Activated T-helper 2 cell treated with anti-CD3 and anti-CD28 coated beads, Interferon-gamma antibody, Interleukin-2, Interleukin-4, amounts not matched to agents 10 μg/mL and 5 μg/mL and 100 μg/mL, durations not matched to agents 14 hours and 24 hours and 36 hours (primary cell): ENCODE results near the gene TSC22D1. TPM values are rescaled to one million over a fixed set of nuclear protein-coding genes. Genes with fewer than 3 reads are reported as not detected.

Experiments
- DNase-seq: peaks from one replicate; pipeline ENCODE4 v3.0.0; 2021; ENCODE audit warnings: low spot score
- H3K27ac Mint-ChIP-seq: one replicate; pipeline ENCODE4 v1.8.0; 2021; ENCODE audit warnings: mixed read lengths
- H3K27me3 Mint-ChIP-seq: one replicate; pipeline ENCODE4 v1.8.0; 2021; ENCODE audit warnings: low read depth, mixed read lengths
- H3K36me3 Mint-ChIP-seq: one replicate; pipeline ENCODE4 v1.8.0; 2021; ENCODE audit warnings: low read depth, mixed read lengths
- H3K4me1 Mint-ChIP-seq: one replicate; pipeline ENCODE4 v1.8.0; 2021; ENCODE audit warnings: low read depth, mixed read lengths
- H3K4me3 Mint-ChIP-seq: one replicate; pipeline ENCODE4 v1.8.0; 2021; ENCODE audit warnings: low read depth, mild to moderate bottlenecking, moderate library complexity, mixed read lengths
- H3K9me3 Mint-ChIP-seq: one replicate; pipeline ENCODE4 v1.8.0; 2021; ENCODE audit warnings: mixed read lengths
- intact Hi-C: fragments of 100-400 bp; cut with micrococcal nuclease; formaldehyde crosslinking; loops from one replicate; pipeline ENCODE4 v1.15.1; 2023
- total RNA-seq: library from RNA; stranded (reverse); gene quantifications from 2 replicates; pipeline ENCODE4 v1.2.3, GENCODE V29; 2022

Gene TSC22D1
- total RNA-seq, 1 donor from 2014 or later = 5.0 TPM

DNA sequence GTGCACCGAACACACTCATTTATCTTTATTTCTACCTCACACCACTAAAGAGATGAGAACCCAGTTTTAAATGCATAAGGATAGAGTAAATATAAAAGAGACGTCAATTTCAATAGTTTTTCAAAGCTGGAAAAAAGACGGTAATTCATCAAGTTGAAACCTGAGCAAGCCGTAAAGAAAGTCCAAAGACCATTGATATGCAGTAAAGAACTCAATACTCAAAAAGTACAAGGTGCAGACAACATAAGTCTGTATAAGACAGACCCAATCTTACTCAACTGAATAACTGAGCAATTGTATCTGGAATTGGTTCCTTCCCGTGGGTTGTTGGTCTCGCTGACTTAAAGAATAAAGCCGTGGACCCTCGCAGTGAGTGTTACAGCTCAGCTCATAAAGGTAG lies 120.4 kb downstream of the TSC22D1 start:
- DNase-seq = no peak
- Mint-ChIP-seq H3K4me3 (no peak overlapping the region), H3K27ac (no peak overlapping the region), H3K27me3 (peaks cover 4% of the 10 kb centered on the region), H3K36me3 (no peaks in the 10 kb centered on the region), H3K4me1 (no peaks in the 10 kb centered on the region), H3K9me3 (no peaks in the 10 kb centered on the region)
- intact Hi-C loops = no loop called here

DNA sequence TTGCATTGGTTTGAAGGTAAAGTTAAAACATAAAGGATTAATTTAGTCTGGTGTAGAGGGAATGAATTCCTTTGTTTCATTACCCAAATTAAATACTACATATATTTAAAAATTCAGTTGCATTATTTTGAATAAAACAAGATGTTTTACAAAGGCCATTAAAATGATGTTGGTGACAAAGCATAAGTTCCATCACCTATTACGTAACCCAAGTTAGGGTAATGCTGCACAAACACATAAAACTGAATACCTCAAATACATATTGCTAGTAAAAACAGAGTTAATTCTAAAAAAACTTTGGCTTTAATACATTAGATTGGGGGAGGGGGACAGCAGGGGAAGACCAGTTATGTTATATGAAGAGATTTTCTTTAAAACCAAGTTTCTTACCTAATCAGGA lies 122.2 kb downstream of the TSC22D1 start:
- peaks cover 4% of the 10 kb centered on the region for H3K27me3 Mint-ChIP-seq
- no peaks in the 10 kb centered on the region for H3K9me3 Mint-ChIP-seq

DNA sequence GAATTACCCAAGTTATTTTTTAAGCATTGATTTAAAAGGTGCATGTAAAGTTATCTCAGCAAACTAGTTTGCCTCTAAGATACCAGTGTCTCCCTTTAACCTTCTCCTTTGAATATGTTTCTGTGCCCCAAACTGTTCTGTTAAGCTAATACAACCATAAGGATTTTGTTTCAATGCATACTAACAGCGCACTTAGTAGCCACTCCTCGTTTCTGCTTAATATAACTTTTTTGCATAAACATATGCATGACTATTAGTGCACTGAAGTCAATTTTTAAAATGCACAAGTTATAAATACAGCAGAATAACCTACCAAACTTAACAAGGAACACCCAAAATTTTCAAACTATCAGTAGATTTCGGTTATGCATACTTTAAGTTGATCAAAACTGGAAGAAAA lies 123.1 kb downstream of the TSC22D1 start:
- H3K36me3 Mint-ChIP-seq = no peaks in the 10 kb centered on the region
- peaks cover 4% of the 10 kb centered on the region for H3K27me3 Mint-ChIP-seq
- H3K4me3 Mint-ChIP-seq = no peak overlapping the region
- no peak for DNase-seq
- intact Hi-C loops = no loop called here
- no peaks in the 10 kb centered on the region for H3K4me1 Mint-ChIP-seq
- H3K27ac Mint-ChIP-seq = no peak overlapping the region
- H3K9me3 Mint-ChIP-seq = no peaks in the 10 kb centered on the region

More for the DNA sequence above, 122.2 kb downstream of the TSC22D1 start:
- H3K36me3 Mint-ChIP-seq = no peaks in the 10 kb centered on the region
- H3K4me1 Mint-ChIP-seq = no peaks in the 10 kb centered on the region
- no peak overlapping the region for H3K4me3 Mint-ChIP-seq
- H3K27ac Mint-ChIP-seq = no peak overlapping the region
- no peak for DNase-seq
- intact Hi-C loops = no loop called here

DNA sequence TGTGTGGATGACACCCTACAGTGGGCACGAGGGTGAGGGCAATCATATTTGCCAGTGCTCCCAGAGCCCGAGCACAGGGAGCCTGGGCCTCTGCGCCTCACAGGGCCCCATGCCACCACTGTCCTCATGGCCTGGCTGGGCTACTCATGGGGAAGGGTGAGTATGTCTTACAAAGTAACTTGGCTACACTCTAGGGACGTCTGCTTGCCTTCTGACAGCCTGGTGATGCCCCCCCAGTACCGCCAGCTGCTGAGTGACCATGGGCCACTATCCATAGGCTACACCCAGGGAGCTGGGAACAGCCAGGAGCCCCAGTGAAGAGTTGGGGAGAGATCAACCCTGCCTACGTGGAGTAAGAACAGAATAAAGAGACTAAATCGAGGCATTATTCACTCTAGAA lies 123.7 kb downstream of the TSC22D1 start:
- H3K4me3 Mint-ChIP-seq = no peak overlapping the region
- no peak overlapping the region for H3K27ac Mint-ChIP-seq
- H3K9me3 Mint-ChIP-seq = no peaks in the 10 kb centered on the region
- no peak for DNase-seq
- H3K27me3 Mint-ChIP-seq = peaks cover 4% of the 10 kb centered on the region
- H3K36me3 Mint-ChIP-seq = no peaks in the 10 kb centered on the region
- H3K4me1 Mint-ChIP-seq = no peaks in the 10 kb centered on the region
- intact Hi-C loops = no loop called here

DNA sequence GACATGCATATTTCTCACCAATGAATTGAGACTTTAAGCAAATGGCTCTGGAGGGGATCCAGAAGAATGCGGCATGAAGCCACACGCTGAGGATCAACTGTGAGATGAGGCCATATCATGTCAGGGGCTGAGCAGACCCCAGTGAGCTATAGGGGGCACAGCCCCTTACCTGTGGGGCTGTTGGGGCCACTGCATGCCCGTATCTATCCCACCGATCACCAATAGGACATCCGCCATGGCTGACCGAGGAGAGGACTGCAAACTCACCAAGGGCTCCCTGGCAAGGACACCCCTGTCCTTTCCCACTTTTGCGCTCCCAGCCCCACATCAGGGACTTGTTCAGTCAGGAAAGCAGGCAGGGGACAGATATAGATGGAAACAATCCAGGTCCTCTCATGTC lies 124.5 kb downstream of the TSC22D1 start:
- H3K4me1 Mint-ChIP-seq = no peaks in the 10 kb centered on the region
- no peaks in the 10 kb centered on the region for H3K36me3 Mint-ChIP-seq
- no peak overlapping the region for H3K27ac Mint-ChIP-seq
- intact Hi-C loops = no loop called here
- no peak for DNase-seq
- no peak overlapping the region for H3K4me3 Mint-ChIP-seq
- peaks cover 4% of the 10 kb centered on the region for H3K27me3 Mint-ChIP-seq
- no peaks in the 10 kb centered on the region for H3K9me3 Mint-ChIP-seq

DNA sequence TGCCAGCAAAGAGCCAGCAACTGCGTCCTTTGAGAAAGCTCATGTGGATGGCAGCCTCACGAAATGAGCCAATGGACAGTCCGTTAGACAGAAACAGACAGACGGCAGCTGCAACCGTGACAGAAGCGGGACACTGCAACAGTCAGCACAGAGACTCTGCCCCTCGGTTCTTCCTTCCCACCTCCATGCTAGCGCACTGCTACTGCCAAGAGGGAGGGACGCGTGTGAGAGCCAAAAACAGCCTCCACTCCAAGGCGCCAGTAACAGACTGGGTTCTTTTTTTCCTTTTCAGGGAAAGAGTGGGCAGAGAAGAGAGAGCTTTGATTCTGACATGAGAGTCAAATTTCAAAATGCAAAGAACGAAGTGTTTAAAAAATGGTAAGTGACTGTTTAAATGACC lies 125.0 kb downstream of the TSC22D1 start:
- intact Hi-C loops = no loop called here
- no peak for DNase-seq
- H3K9me3 Mint-ChIP-seq = no peaks in the 10 kb centered on the region
- peaks cover 7% of the 10 kb centered on the region for H3K27me3 Mint-ChIP-seq
- H3K36me3 Mint-ChIP-seq = no peaks in the 10 kb centered on the region
- H3K4me1 Mint-ChIP-seq = no peaks in the 10 kb centered on the region
- H3K4me3 Mint-ChIP-seq = no peak overlapping the region
- no peak overlapping the region for H3K27ac Mint-ChIP-seq

DNA sequence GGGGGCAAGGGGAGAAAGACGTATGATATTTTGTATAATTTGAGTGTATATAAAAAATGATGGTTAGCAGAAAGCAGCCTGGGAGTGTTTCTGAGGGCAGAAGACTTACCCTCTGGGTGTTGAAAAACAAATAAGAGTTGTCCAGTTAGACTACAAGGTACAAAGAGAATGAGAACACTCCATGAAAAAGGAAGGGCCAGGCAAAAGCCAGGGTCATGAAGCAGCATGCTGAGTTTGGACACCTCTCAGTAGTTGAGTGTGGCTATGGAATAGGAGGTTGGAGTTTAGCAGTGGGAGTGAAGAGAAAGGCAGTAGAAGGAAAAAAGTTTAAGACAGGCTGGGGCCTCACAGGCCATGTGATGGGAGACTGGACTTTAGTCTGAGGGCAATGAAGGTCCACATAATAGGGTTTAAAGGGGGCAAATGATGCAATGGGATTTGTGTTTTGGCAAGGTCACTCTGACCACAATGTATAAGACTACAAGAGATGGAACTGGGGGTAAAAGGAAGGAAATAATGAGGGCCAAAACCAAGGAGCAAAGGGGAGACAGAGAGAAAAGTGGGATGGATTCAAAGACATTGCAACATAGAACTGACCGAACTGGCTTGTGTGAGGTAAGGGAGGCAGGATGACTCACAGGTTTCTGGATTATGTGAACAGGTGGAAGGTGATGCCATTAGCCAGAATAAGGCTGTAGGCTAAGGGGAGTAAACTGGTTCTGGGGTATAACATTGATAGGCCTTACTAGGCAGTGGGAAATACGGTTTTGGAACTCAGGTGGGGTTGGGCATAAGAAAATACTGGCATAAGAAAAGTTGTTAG lies 125.9 kb downstream of the TSC22D1 start:
- H3K4me3 Mint-ChIP-seq = no peak overlapping the region
- no peaks in the 10 kb centered on the region for H3K36me3 Mint-ChIP-seq
- intact Hi-C loops = no loop called here
- no peak for DNase-seq
- no peaks in the 10 kb centered on the region for H3K9me3 Mint-ChIP-seq
- no peak overlapping the region for H3K27ac Mint-ChIP-seq
- peaks cover 10% of the 10 kb centered on the region for H3K27me3 Mint-ChIP-seq
- no peaks in the 10 kb centered on the region for H3K4me1 Mint-ChIP-seq

DNA sequence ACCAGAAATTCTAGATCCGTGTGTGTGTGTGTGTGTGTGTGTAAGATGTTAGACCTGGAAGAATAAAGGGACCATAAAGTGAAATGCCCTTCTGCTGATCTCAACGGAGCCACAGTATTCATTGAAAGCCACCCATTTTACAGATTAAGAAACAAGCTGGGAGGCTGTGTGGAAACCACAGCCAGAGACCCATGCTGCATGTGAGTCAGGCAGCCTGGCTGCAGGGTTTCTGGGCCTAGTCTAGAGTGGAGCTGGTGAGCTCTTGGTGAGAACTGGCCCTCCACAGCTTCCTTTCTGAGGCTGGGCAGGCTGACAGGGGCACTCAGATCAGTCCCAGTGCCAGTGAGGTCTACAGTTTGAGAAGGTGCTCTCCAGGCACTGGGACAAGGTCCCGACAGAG lies 127.3 kb downstream of the TSC22D1 start:
- Mint-ChIP-seq H3K36me3 (no peaks in the 10 kb centered on the region), H3K9me3 (no peaks in the 10 kb centered on the region), H3K27me3 (peaks cover 12% of the 10 kb centered on the region), H3K27ac (no peak overlapping the region), H3K4me3 (no peak overlapping the region), H3K4me1 (no peaks in the 10 kb centered on the region)
- intact Hi-C loops = no loop called here
- no peak for DNase-seq

DNA sequence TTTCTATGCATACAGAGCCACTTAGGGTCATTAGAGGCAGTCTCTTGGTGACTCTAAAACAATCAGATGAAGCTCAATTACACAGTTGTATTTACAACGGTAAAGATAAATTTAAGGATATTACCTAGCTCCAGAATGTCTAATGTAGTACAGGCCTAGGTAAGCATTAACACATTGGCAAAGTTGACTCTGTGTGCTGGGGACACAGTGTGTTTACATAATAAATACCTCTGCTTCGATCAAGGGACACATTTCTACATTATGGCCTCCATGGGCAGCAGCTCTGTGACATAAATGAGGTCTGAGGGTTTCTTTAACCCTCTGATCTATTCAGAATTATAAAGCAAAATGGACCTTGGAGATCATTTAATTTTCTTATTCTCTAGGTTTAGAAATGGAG lies 127.8 kb downstream of the TSC22D1 start:
- Mint-ChIP-seq H3K9me3 (no peaks in the 10 kb centered on the region), H3K27ac (no peak overlapping the region), H3K4me1 (no peaks in the 10 kb centered on the region), H3K36me3 (no peaks in the 10 kb centered on the region), H3K27me3 (peaks cover 16% of the 10 kb centered on the region), H3K4me3 (no peak overlapping the region)
- DNase-seq = no peak
- intact Hi-C loops = no loop called here

DNA sequence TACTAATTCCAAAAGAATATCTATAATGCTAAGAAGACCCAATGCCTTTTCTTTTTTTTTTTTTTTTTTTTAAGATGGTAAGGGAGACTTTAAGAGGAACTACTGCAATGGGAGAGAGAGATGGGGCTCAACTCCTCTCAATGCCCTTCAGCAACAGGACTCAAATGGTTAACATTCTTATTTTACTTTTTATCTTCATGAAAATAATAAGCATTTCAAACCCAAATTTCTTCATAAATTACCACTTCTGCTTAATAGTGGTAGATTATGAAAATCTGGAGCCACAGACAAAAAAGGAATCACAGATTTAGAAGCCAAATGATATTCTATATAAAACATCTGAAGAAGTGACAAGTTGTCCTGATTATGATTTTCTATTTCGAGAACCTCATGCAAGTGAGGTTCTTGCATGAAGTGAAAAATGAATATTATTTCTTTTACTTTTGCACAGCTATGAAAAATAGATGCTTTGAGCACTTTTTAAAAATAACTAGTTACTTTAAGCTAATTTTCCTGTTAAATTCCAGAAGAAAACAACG lies 128.3 kb downstream of the TSC22D1 start:
- no peaks in the 10 kb centered on the region for H3K9me3 Mint-ChIP-seq
- no peak overlapping the region for H3K4me3 Mint-ChIP-seq
- H3K27me3 Mint-ChIP-seq = peaks cover 21% of the 10 kb centered on the region
- no peak overlapping the region for H3K27ac Mint-ChIP-seq
- no peak for DNase-seq
- H3K4me1 Mint-ChIP-seq = no peaks in the 10 kb centered on the region
- no peaks in the 10 kb centered on the region for H3K36me3 Mint-ChIP-seq
- intact Hi-C loops = no loop called here

DNA sequence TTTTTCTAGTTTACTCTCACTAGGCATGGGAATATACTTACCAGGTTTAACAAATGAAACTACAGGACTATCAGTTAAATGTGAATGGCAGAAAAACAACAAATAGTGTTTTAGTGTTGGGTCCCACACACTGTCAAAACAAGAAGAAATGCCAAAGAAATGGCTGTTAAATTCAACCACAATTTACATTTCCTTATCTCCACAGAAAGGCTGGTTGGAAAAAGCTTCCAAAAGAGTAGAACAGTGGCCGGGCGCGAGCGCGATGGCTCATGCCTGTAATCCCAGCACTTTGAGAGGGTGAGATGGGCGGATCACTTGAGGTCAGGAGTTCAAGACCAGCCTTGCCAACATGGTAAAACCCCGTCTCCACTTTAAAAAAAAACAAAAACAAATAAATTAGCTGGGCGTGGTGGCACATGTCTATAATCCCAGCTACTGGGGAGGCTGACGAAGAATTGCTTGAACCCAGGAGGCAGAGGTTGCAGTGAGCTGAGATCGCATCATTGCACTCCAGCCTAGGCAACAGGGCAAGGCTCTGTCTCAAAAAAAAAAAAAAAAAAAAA lies 136.0 kb downstream of the TSC22D1 start:
- H3K36me3 Mint-ChIP-seq = no peaks in the 10 kb centered on the region
- no peaks in the 10 kb centered on the region for H3K9me3 Mint-ChIP-seq
- H3K27me3 Mint-ChIP-seq = peaks cover 68% of the 10 kb centered on the region
- H3K4me3 Mint-ChIP-seq = no peak overlapping the region
- H3K27ac Mint-ChIP-seq = no peak overlapping the region
- H3K4me1 Mint-ChIP-seq = peaks cover 17% of the 10 kb centered on the region
- no peak for DNase-seq
- intact Hi-C loops = no loop called here

DNA sequence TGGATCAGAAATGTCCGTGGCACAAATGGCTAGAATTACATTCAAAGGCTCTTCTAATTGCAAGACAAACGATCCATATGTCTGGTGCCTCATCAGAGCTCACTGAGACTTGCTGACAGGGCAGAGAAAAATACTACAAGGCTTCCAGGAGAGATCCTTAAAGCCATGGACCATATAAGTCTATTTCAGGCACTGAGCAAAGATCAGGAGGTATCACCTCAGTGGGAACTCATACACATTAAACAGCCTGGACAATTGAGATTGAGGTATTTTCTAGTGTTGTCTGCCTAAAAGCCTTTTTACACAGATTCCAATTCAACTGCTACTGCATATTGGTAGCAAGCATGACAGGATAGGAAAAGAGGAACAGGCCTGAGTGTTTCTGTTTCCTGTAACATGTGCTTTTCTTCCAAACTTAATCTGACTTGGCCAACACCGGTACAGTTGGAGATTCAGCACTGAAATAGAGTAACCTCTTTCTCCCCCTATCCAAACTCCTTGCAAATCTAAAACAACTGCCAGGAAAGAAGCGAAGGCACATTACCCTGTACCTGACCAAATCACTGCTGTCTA lies 136.6 kb downstream of the TSC22D1 start:
- H3K36me3 Mint-ChIP-seq = peaks cover 2% of the 10 kb centered on the region
- peaks cover 17% of the 10 kb centered on the region for H3K4me1 Mint-ChIP-seq
- no peak for DNase-seq
- intact Hi-C loops = loop anchor here (5.0 kb wide), 1 partner anchor 297 kb away; no protein-coding TSS in a partner anchor
- H3K27me3 Mint-ChIP-seq = peaks cover 68% of the 10 kb centered on the region
- H3K27ac Mint-ChIP-seq = no peak overlapping the region
- H3K4me3 Mint-ChIP-seq = no peak overlapping the region
- no peaks in the 10 kb centered on the region for H3K9me3 Mint-ChIP-seq

DNA sequence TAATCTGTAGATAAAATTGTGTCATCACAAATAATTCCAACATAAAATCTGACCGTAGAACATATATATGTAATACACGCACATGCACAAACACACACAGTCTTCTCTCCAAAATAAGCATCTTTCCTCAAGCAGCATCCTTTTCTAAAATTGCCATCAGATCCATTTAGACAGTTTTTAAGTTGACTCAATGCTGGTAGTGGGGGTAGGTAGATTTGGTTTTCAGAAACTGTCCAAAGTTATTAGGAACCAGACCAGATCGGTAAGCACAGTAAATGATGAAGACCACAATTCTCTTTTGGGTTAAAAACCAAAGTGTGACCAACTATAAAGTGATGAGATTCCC lies 137.9 kb downstream of the TSC22D1 start:
- H3K27me3 Mint-ChIP-seq = peaks cover 74% of the 10 kb centered on the region
- peaks cover 17% of the 10 kb centered on the region for H3K4me1 Mint-ChIP-seq
- DNase-seq = no peak
- H3K4me3 Mint-ChIP-seq = no peak overlapping the region
- peaks cover 2% of the 10 kb centered on the region for H3K36me3 Mint-ChIP-seq
- H3K27ac Mint-ChIP-seq = no peak overlapping the region
- intact Hi-C loops = loop anchor here (1.0 to 5.0 kb wide), 3 partner anchors 296 to 533 kb away; no protein-coding TSS in a partner anchor
- no peaks in the 10 kb centered on the region for H3K9me3 Mint-ChIP-seq
